SK-N-SH (cell line): ENCODE results near the gene VCP. TPM values are rescaled to one million over a fixed set of nuclear protein-coding genes. Genes with fewer than 3 reads are reported as not detected.
A peak's percentile ranks its signal among the peaks of the same experiment; 100 is the strongest.

Experiments
- CTCF ChIA-PET: fragments of 300-600, 350-600 bp; formaldehyde crosslinking; extraction: SDS; loops from one replicate; lab custom pipeline; 2021; lab: Yijun Ruan, JAX
- POLR2A ChIA-PET: fragments of 350-600 bp; sonication (Branson Sonifier 250); formaldehyde crosslinking; extraction: SDS; loops from one replicate; lab custom pipeline; 2020; ENCODE audit warnings: antibody characterized with exemption, inconsistent platforms; lab: Yijun Ruan, JAX
- DNase-seq: peaks from one replicate; pipeline ENCODE4 v3.0.0; 2012
- H2AFZ ChIP-seq: fragments of 200-600 bp; sonication (generic); 2 replicates; pipeline ENCODE4 v1.8.1; 2016; ENCODE audit warnings: antibody characterized with exemption, mild to moderate bottlenecking, low read depth
- H3F3A ChIP-seq: fragments of 200-600 bp; sonication (generic); replicated peaks from 2 replicates; pipeline ENCODE3; 2016; ENCODE audit warnings: antibody characterized with exemption, mild to moderate bottlenecking; ENCODE audit not compliant: insufficient read depth
- H3K27ac ChIP-seq, 2 experiments: fragments of 200-500 bp in 1 of 2; fragments of 200-600 bp in 1 of 2; sonication (Bioruptor generic) in 1 of 2; sonication (generic), shearing (Covaris generic) in 1 of 2; 2 replicates each; pipeline versions ENCODE4 v1.5.1 to v1.6.1; 2014 to 2016; ENCODE audit warnings: low read depth in 2 of 2, inconsistent platforms in 1 of 2, low read length in 1 of 2, mild to moderate bottlenecking in 1 of 2, mixed read lengths in 1 of 2
- H3K27me3 ChIP-seq: fragments of 200-600 bp; sonication (generic), shearing (Covaris generic); 2 replicates; pipeline ENCODE4 v1.6.1; 2016; ENCODE audit warnings: mixed run types; ENCODE audit not compliant: insufficient read depth
- H3K36me3 ChIP-seq, 2 experiments: fragments of 200-500 bp in 1 of 2; fragments of 200-600 bp in 1 of 2; sonication (Bioruptor generic) in 1 of 2; sonication (generic) in 1 of 2; replicated peaks in 1 of 2; 2 replicates each; pipeline versions ENCODE3 to v1.5.1; 2014 to 2016; ENCODE audit warnings: low read length in 1 of 2, mild to moderate bottlenecking in 1 of 2; ENCODE audit not compliant: insufficient read depth in 2 of 2, control insufficient read depth in 1 of 2
- H3K4me1 ChIP-seq, 2 experiments: fragments of 200-500 bp in 1 of 2; fragments of 200-600 bp in 1 of 2; sonication (Bioruptor generic) in 1 of 2; sonication (generic), shearing (Covaris generic) in 1 of 2; 2 replicates each; pipeline versions ENCODE4 v1.5.1 to v1.6.1; 2014 to 2016; ENCODE audit warnings: low read depth in 1 of 2, low read length in 1 of 2, mixed run types in 1 of 2; ENCODE audit not compliant: insufficient read depth in 2 of 2, control insufficient read depth in 1 of 2
- H3K4me2 ChIP-seq: fragments of 200-600 bp; sonication (generic), shearing (Covaris generic); 2 replicates; pipeline ENCODE4 v1.6.1; 2017; ENCODE audit warnings: mixed run types
- H3K4me3 ChIP-seq, 2 experiments: fragments of 200-500 bp in 1 of 2; fragments of 200-600 bp in 1 of 2; sonication (Bioruptor generic) in 1 of 2; sonication (generic), shearing (Covaris generic) in 1 of 2; 2 replicates each; pipeline versions ENCODE4 v1.5.1 to v1.8.1; 2014 to 2016; ENCODE audit warnings: low read depth in 2 of 2, inconsistent platforms in 1 of 2, low read length in 1 of 2, mild to moderate bottlenecking in 1 of 2, mixed read lengths in 1 of 2, moderate library complexity in 1 of 2
- H3K79me2 ChIP-seq: fragments of 200-600 bp; sonication (generic); 2 replicates; pipeline ENCODE4 v1.8.1; 2017; ENCODE audit warnings: mild to moderate bottlenecking; ENCODE audit not compliant: insufficient read depth
- H3K9ac ChIP-seq: fragments of 200-600 bp; sonication (generic); 2 replicates; pipeline ENCODE4 v1.6.1; 2017; ENCODE audit warnings: mixed run types
- H3K9me2 ChIP-seq: fragments of 200-600 bp; sonication (generic); 2 replicates; pipeline ENCODE4 v1.6.1; 2017; ENCODE audit warnings: mixed run types
- H3K9me3 ChIP-seq: fragments of 200-600 bp; sonication (generic); 2 replicates; pipeline ENCODE4 v1.6.1; 2017; ENCODE audit warnings: mixed run types, mild to moderate bottlenecking, moderate library complexity
- H4K20me1 ChIP-seq: fragments of 200-600 bp; sonication (generic); 2 replicates; pipeline ENCODE4 v1.6.1; 2017; ENCODE audit warnings: mild to moderate bottlenecking, mixed run types; ENCODE audit not compliant: insufficient read depth
- CTCF ChIP-seq: fragments of 200-600 bp; sonication (generic); IDR thresholded peaks from 2 replicates; pipeline ENCODE4 v1.6.1; 2017; ENCODE audit warnings: antibody characterized with exemption, mild to moderate bottlenecking, moderate library complexity
- EZH2phosphoT487 ChIP-seq: fragments of 200-600 bp; sonication (generic); IDR thresholded peaks from 2 replicates; pipeline ENCODE4 v1.6.1; 2017; ENCODE audit warnings: low read depth, mixed run types, mild to moderate bottlenecking, antibody characterized with exemption, moderate library complexity, borderline replicate concordance
- FOSL2 ChIP-seq: IDR thresholded peaks from 2 replicates; pipeline ENCODE4 v1.4.0; 2012; ENCODE audit warnings: low read depth, mild to moderate bottlenecking, moderate library complexity, borderline replicate concordance
- MXI1 ChIP-seq: IDR thresholded peaks from 2 replicates; pipeline ENCODE4 v1.6.1; 2012; ENCODE audit warnings: mild to moderate bottlenecking, low read depth, low read length, improper control_type of control experiment
- PBX3 ChIP-seq: IDR thresholded peaks from 2 replicates; pipeline ENCODE4; 2012
- REST ChIP-seq: IDR thresholded peaks from 2 replicates; pipeline ENCODE4 v1.6.1; 2012; ENCODE audit warnings: mild to moderate bottlenecking, low read depth, low read length, moderate library complexity
- RFX5 ChIP-seq: IDR thresholded peaks from 2 replicates; pipeline ENCODE4 v1.6.1; 2012; ENCODE audit warnings: mild to moderate bottlenecking, improper control_type of control experiment, low read length
- SIN3A ChIP-seq: IDR thresholded peaks from 2 replicates; pipeline ENCODE4 v1.6.1; 2012; ENCODE audit warnings: low read depth, mild to moderate bottlenecking, low read length, moderate library complexity, borderline replicate concordance
- USF1 ChIP-seq: IDR thresholded peaks from 2 replicates; pipeline ENCODE4 v1.4.0; 2012; ENCODE audit warnings: low read depth, borderline replicate concordance
- WGBS: methylation state at CpG from one replicate; pipeline ENCODE4 v1.1.6; 2017; ENCODE audit warnings: low lambda C conversion rate; 5-methylcytosine and 5-hydroxymethylcytosine counted together
- polyA plus RNA-seq, 3 experiments: library from polyadenylated mRNA; depleted of rRNA; stranded (reverse); fragments of >200 nt; gene quantifications; 2 replicates each; pipeline ENCODE4 v1.2.3, GENCODE V29; 2012

Gene VCP
- polyA plus RNA-seq, 1 of the 3 experiments (the other 2 are of a cell fraction), result 238 TPM

GRCh38 chr9:35111001-35111933 lies 38.8 kb upstream of the VCP start:
- Histone ChIP-seq H3K79me2 (peaks cover 65% of the 10 kb centered on the region), H3K27ac (peak overlapping the region; percentile 75 to 97), H3K4me2 (peak overlapping the region; percentile 99), H4K20me1 (peaks cover 19% of the 10 kb centered on the region; the same call in 1 of the 2 replicates), H3K9me3 (no peaks in the 10 kb centered on the region), H3K36me3 (peaks cover 20 to 27% of the 10 kb centered on the region in 2 experiments), H3F3A (peaks cover 35% of the 10 kb centered on the region), H3K4me1 (peaks cover 35 to 42% of the 10 kb centered on the region in 2 experiments), H3K27me3 (no peaks in the 10 kb centered on the region), H3K4me3 (peak overlapping the region; percentile 92 to 95), H2AFZ (no peak overlapping the region; the same call in 1 of the 2 replicates), H3K9ac (peak overlapping the region; percentile 90), H3K9me2 (no peaks in the 10 kb centered on the region)
- peak; percentile 96 for DNase-seq
- 2% methylated on average over 20 of the region's 57 CpGs for WGBS
- TF ChIP-seq RFX5 (peak; percentile 40; the same call in 1 of the 2 replicates), FOSL2 (peak; percentile 54; the same call in 1 of the 2 replicates), USF1 (peak; percentile 30; the same call in 1 of the 2 replicates), CTCF (no peak), REST (no peak), PBX3 (peak; percentile 49), SIN3A (peak; percentile 85; the same call in 1 of the 2 replicates), MXI1 (peak; percentile 57), EZH2phosphoT487 (no peak)
- ChIA-PET POLR2A (interaction anchor here (1.0 to 2.0 kb wide), 4 partner anchors 8 to 378 kb away, joined by 3 to 14 read pairs (median 8); partner anchors contain the start of genes RUSC2, STOML2, UNC13B and VCP), CTCF (interaction anchor here (0.8 to 3.2 kb wide), 8 partner anchors 8 to 365 kb away, joined by 3 to 15 read pairs (median 4); partner anchors contain the start of genes PIGO and STOML2)
